Activated naive CD8-positive, alpha-beta T cell treated with anti-CD3 and anti-CD28 coated beads, Interleukin-2, amount 10 ng/mL, durations not matched to agents 7 days and 5 days (primary cell): ENCODE measurements around the gene NUP210L. TPM values are rescaled to one million over a fixed set of nuclear protein-coding genes. Genes with fewer than 3 reads are reported as not detected.

ENCODE experiments used
- ATAC-seq: fragments of 150-1000 bp; cut with Tn5 transposase; one replicate; pipeline ENCODE4 v1.10.0; 2021; ENCODE audit warnings: low read depth, moderate library complexity
- POLR2A ChIA-PET: fragments of 350-600 bp; sonication (Branson Sonifier 250); formaldehyde crosslinking; loops from one replicate; lab custom pipeline; 2021; ENCODE audit warnings: antibody characterized with exemption; lab: Charles Lee
- DNase-seq: peaks from one replicate; pipeline ENCODE4 v3.0.0; 2021
- H3K27ac Mint-ChIP-seq: one replicate; pipeline ENCODE4 v1.8.0; 2022; ENCODE audit warnings: mild to moderate bottlenecking, mixed read lengths
- H3K27me3 Mint-ChIP-seq: one replicate; pipeline ENCODE4 v1.8.0; 2022; ENCODE audit warnings: mild to moderate bottlenecking, moderate library complexity, mixed read lengths
- H3K36me3 Mint-ChIP-seq: one replicate; pipeline ENCODE4 v1.8.0; 2021; ENCODE audit warnings: mild to moderate bottlenecking, mixed read lengths
- H3K4me1 Mint-ChIP-seq: one replicate; pipeline ENCODE4 v1.8.0; 2021; ENCODE audit warnings: mixed read lengths
- H3K4me3 Mint-ChIP-seq: one replicate; pipeline ENCODE4 v1.8.0; 2022; ENCODE audit warnings: mild to moderate bottlenecking, moderate library complexity, mixed read lengths
- H3K9me3 Mint-ChIP-seq: one replicate; pipeline ENCODE4 v1.8.0; 2021; ENCODE audit warnings: mixed read lengths
- total RNA-seq, 2 experiments: library from RNA; stranded (reverse); gene quantifications; one replicate each; pipeline ENCODE4 v1.2.3, GENCODE V29; 2021

Gene NUP210L
- under 1 TPM; 0.11 to 0.17 TPM for total RNA-seq

- Mint-ChIP-seq H3K4me1 (peaks cover 44% of the 10 kb centered on the region), H3K36me3 (peaks cover 42% of the 10 kb centered on the region)
Observed at GRCh38 chr1:154154534-154155191, at the start of gene NUP210L. Gene NUP210L (minus strand): TSS chr1:154155073.

GRCh38 chr1:154199563-154199879 is 44.6 kb upstream of the NUP210L start:
- no peak overlapping the region for H3K27ac Mint-ChIP-seq
- peaks cover 2% of the 10 kb centered on the region for H3K27me3 Mint-ChIP-seq
- POLR2A ChIA-PET = interaction anchor here (0.7 to 1.2 kb wide), 3 partner anchors 12 to 65 kb away, joined by 3 to 6 read pairs (median 3); a partner anchor contains a TSS
- no peaks in the 10 kb centered on the region for H3K9me3 Mint-ChIP-seq
- H3K36me3 Mint-ChIP-seq = no peaks in the 10 kb centered on the region
- DNase-seq (no peak), ATAC-seq (no peak)
- no peak overlapping the region for H3K4me3 Mint-ChIP-seq
- no peaks in the 10 kb centered on the region for H3K4me1 Mint-ChIP-seq

More at GRCh38 chr1:154154534-154155191, at the start of gene NUP210L:
- Mint-ChIP-seq H3K9me3 (no peaks in the 10 kb centered on the region), H3K4me3 (peak within 1 kb of the TSS; percentile 35), H3K27ac (peak within 1 kb of the TSS; percentile 96), H3K27me3 (no peaks in the 10 kb centered on the region)
- POLR2A ChIA-PET = interaction anchor here (1.4 to 6.0 kb wide), 2 partner anchors 27 to 165 kb away, joined by 6 to 70 read pairs; no protein-coding TSS in a partner anchor
- DNase-seq = no peak
- ATAC-seq = no peak

GRCh38 chr1:154198756-154199562 is 44.1 kb upstream of the NUP210L start:
- POLR2A ChIA-PET = interaction anchor here (0.7 to 1.9 kb wide), 5 partner anchors 13 to 136 kb away, joined by 3 to 6 read pairs (median 3); a partner anchor contains a TSS
- DNase-seq (no peak), ATAC-seq (peak; percentile 54)
- H3K27me3 Mint-ChIP-seq = peaks cover 5% of the 10 kb centered on the region
- H3K4me1 Mint-ChIP-seq = peaks cover 4% of the 10 kb centered on the region
- no peaks in the 10 kb centered on the region for H3K9me3 Mint-ChIP-seq
- H3K4me3 Mint-ChIP-seq = no peak overlapping the region
- H3K27ac Mint-ChIP-seq = no peak overlapping the region
- no peaks in the 10 kb centered on the region for H3K36me3 Mint-ChIP-seq

- no peak overlapping the region for H3K27ac Mint-ChIP-seq
- no peaks in the 10 kb centered on the region for H3K36me3 Mint-ChIP-seq
- POLR2A ChIA-PET = interaction anchor here (1.1 kb wide), 1 partner anchor 12 kb away, joined by 4 read pairs; no protein-coding TSS in a partner anchor
Observed at GRCh38 chr1:154193821-154194220, 38.9 kb upstream of the NUP210L start.

GRCh38 chr1:154192476-154192875 is 37.6 kb upstream of the NUP210L start:
- peaks cover 36% of the 10 kb centered on the region for H3K27me3 Mint-ChIP-seq
- POLR2A ChIA-PET = interaction anchor here (1.0 kb wide), 1 partner anchor 74 kb away, joined by 3 read pairs; no protein-coding TSS in a partner anchor
- H3K36me3 Mint-ChIP-seq = no peaks in the 10 kb centered on the region
- DNase-seq (no peak), ATAC-seq (no peak)
- no peaks in the 10 kb centered on the region for H3K9me3 Mint-ChIP-seq
- no peak overlapping the region for H3K27ac Mint-ChIP-seq
- peaks cover 5% of the 10 kb centered on the region for H3K4me1 Mint-ChIP-seq
- H3K4me3 Mint-ChIP-seq = no peak overlapping the region

More at GRCh38 chr1:154193821-154194220, 38.9 kb upstream of the NUP210L start:
- DNase-seq (no peak), ATAC-seq (no peak)
- Mint-ChIP-seq H3K4me1 (peaks cover 4% of the 10 kb centered on the region), H3K4me3 (no peak overlapping the region), H3K9me3 (no peaks in the 10 kb centered on the region), H3K27me3 (peaks cover 36% of the 10 kb centered on the region)

- DNase-seq (no peak), ATAC-seq (no peak)
- Mint-ChIP-seq H3K4me1 (peaks cover 5% of the 10 kb centered on the region), H3K36me3 (no peaks in the 10 kb centered on the region), H3K4me3 (no peak within 1 kb of the TSS), H3K9me3 (no peaks in the 10 kb centered on the region), H3K27ac (no peak within 1 kb of the TSS), H3K27me3 (peaks cover 36% of the 10 kb centered on the region)
- POLR2A ChIA-PET = interaction anchor here (1.0 kb wide), 1 partner anchor 74 kb away, joined by 3 read pairs; no protein-coding TSS in a partner anchor
Observed at GRCh38 chr1:154191990-154192461, 37.2 kb upstream of the NUP210L start, which contains the start of gene TPM3. Gene TPM3 (minus strand): TSS chr1:154192100. CDS start chr1:154192018, 82 bp downstream.

GRCh38 chr1:154190550-154190949 is 35.7 kb upstream of the NUP210L start:
- Mint-ChIP-seq H3K27ac (no peak overlapping the region), H3K4me1 (peaks cover 10% of the 10 kb centered on the region), H3K9me3 (no peaks in the 10 kb centered on the region), H3K36me3 (no peaks in the 10 kb centered on the region), H3K27me3 (peaks cover 36% of the 10 kb centered on the region), H3K4me3 (no peak overlapping the region)
- no peak for DNase-seq
- POLR2A ChIA-PET = no interaction called here
- ATAC-seq = no peak

GRCh38 chr1:154186852-154187501 is 32.1 kb upstream of the NUP210L start:
- no peak for ATAC-seq
- no peak for DNase-seq
- POLR2A ChIA-PET = no interaction called here
- H3K27ac Mint-ChIP-seq = no peak overlapping the region
- H3K4me3 Mint-ChIP-seq = no peak overlapping the region
- H3K36me3 Mint-ChIP-seq = peaks cover 5% of the 10 kb centered on the region
- no peaks in the 10 kb centered on the region for H3K9me3 Mint-ChIP-seq
- peaks cover 18% of the 10 kb centered on the region for H3K27me3 Mint-ChIP-seq
- peaks cover 10% of the 10 kb centered on the region for H3K4me1 Mint-ChIP-seq

- H3K4me1 Mint-ChIP-seq = peaks cover 15% of the 10 kb centered on the region
- DNase-seq = peak; percentile 70
- H3K4me3 Mint-ChIP-seq = no peak overlapping the region
- H3K9me3 Mint-ChIP-seq = no peaks in the 10 kb centered on the region
- POLR2A ChIA-PET = no interaction called here
- no peak for ATAC-seq
- H3K27ac Mint-ChIP-seq = no peak overlapping the region
- H3K36me3 Mint-ChIP-seq = peaks cover 13% of the 10 kb centered on the region
- H3K27me3 Mint-ChIP-seq = peaks cover 10% of the 10 kb centered on the region
Observed at GRCh38 chr1:154186177-154186576, 31.3 kb upstream of the NUP210L start.

- H3K9me3 Mint-ChIP-seq = no peaks in the 10 kb centered on the region
- H3K4me3 Mint-ChIP-seq = peak overlapping the region; percentile 99
- DNase-seq (peak; percentile 95), ATAC-seq (peak; percentile 62)
- peak overlapping the region; percentile 100 for H3K27ac Mint-ChIP-seq
- H3K36me3 Mint-ChIP-seq = peaks cover 30% of the 10 kb centered on the region
- POLR2A ChIA-PET = interaction anchor here (0.6 to 4.0 kb wide), 10 partner anchors 15 to 193 kb away, joined by 4 to 70 read pairs (median 6); partner anchors contain the start of genes HAX1, NUP210L, RPS27 and UBAP2L
- H3K27me3 Mint-ChIP-seq = no peaks in the 10 kb centered on the region
- peaks cover 39% of the 10 kb centered on the region for H3K4me1 Mint-ChIP-seq
Observed at GRCh38 chr1:154183046-154183915, 28.4 kb upstream of the NUP210L start.

GRCh38 chr1:154182344-154183045 is 27.6 kb upstream of the NUP210L start:
- POLR2A ChIA-PET = interaction anchor here (0.6 to 4.0 kb wide), 18 partner anchors 11 to 236 kb away, joined by 3 to 70 read pairs (median 4); partner anchors contain the start of genes DENND4B, HAX1, NUP210L and RPS27
- peak; percentile 83 for DNase-seq
- H3K4me1 Mint-ChIP-seq = peaks cover 44% of the 10 kb centered on the region
- H3K27ac Mint-ChIP-seq = peak overlapping the region; percentile 100
- H3K9me3 Mint-ChIP-seq = no peaks in the 10 kb centered on the region
- peaks cover 32% of the 10 kb centered on the region for H3K36me3 Mint-ChIP-seq
- peak; percentile 82 for ATAC-seq
- H3K4me3 Mint-ChIP-seq = peak overlapping the region; percentile 99
- no peaks in the 10 kb centered on the region for H3K27me3 Mint-ChIP-seq
